Common myeloid progenitor, CD34-positive (primary cell): ENCODE data around the gene SNX1.
A peak's percentile ranks its signal among the peaks of the same experiment; 100 is the strongest.

Experiments
- CTCF ChIA-PET: fragments of 350-600 bp; sonication (Branson Sonifier 250); formaldehyde crosslinking; loops from one replicate; lab custom pipeline; 2021; ENCODE audit warnings: antibody characterized with exemption; lab: Charles Lee
- POLR2A ChIA-PET: fragments of 350-600 bp; sonication (Branson Sonifier 250); formaldehyde crosslinking; loops from one replicate; lab custom pipeline; 2021; ENCODE audit warnings: antibody characterized with exemption; lab: Charles Lee
- DNase-seq, 3 donors: peaks; one replicate each; pipeline versions ENCODE4 v3.0.0 to v3.0.0-alpha.2; 2013
- H3K27ac ChIP-seq, 2 experiments: 1 replicate in 1 of 2; 2 replicates in 1 of 2; pipeline ENCODE4 v1.7.0; 2013; ENCODE audit warnings: inconsistent platforms in 2 of 2, low read length in 2 of 2, mild to moderate bottlenecking in 2 of 2, low read depth in 1 of 2, moderate library complexity in 1 of 2; ENCODE audit not compliant: severe bottlenecking in 2 of 2, insufficient read depth in 1 of 2, poor library complexity in 1 of 2
- H3K27me3 ChIP-seq, 5 experiments: replicated peaks in 2 of 5; 1 replicate in 3 of 5; 2 replicates in 2 of 5; pipeline versions ENCODE4 v1.6.1 to v1.7.0; 2013; ENCODE audit warnings: low read length in 4 of 5, mild to moderate bottlenecking in 2 of 5, moderate library complexity in 2 of 5, inconsistent platforms in 1 of 5; ENCODE audit not compliant: insufficient read depth in 5 of 5, control insufficient read depth in 4 of 5
- H3K36me3 ChIP-seq, 4 experiments: 1 replicate in 2 of 4; 2 replicates in 2 of 4; pipeline versions ENCODE4 v1.6.1 to v1.7.0; 2013; ENCODE audit warnings: low read length in 3 of 4, control low read depth in 1 of 4, mild to moderate bottlenecking in 1 of 4; ENCODE audit not compliant: control insufficient read depth in 4 of 4, insufficient read depth in 4 of 4
- H3K4me1 ChIP-seq, 4 experiments: 1 replicate in 3 of 4; 2 replicates in 1 of 4; pipeline versions ENCODE4 v1.6.1 to v1.7.1; 2013; ENCODE audit warnings: low read length in 3 of 4, mild to moderate bottlenecking in 3 of 4, control low read depth in 1 of 4, inconsistent platforms in 1 of 4, moderate library complexity in 1 of 4; ENCODE audit not compliant: control insufficient read depth in 4 of 4, insufficient read depth in 4 of 4; ENCODE audit errors: control extremely low read depth in 1 of 4
- H3K4me3 ChIP-seq, 7 experiments: 1 replicate in 4 of 7; 2 replicates in 3 of 7; pipeline versions ENCODE4 v1.5.1 to v1.7.0; 2013; ENCODE audit warnings: mild to moderate bottlenecking in 7 of 7, low read length in 6 of 7, moderate library complexity in 6 of 7, inconsistent platforms in 2 of 7, low read depth in 2 of 7, control low read depth in 1 of 7; ENCODE audit not compliant: insufficient read depth in 4 of 7, control insufficient read depth in 1 of 7; ENCODE audit errors: extremely low read depth in 1 of 7
- H3K9me3 ChIP-seq, 5 experiments: 1 replicate in 4 of 5; 2 replicates in 1 of 5; pipeline versions ENCODE4 v1.6.1 to v1.7.1; 2013; ENCODE audit warnings: low read length in 4 of 5, mild to moderate bottlenecking in 2 of 5, inconsistent platforms in 1 of 5, low read depth in 1 of 5, moderate library complexity in 1 of 5; ENCODE audit not compliant: control insufficient read depth in 4 of 5, insufficient read depth in 2 of 5; ENCODE audit errors: control extremely low read depth in 1 of 5
- WGBS: methylation state at CpG from one replicate; pipeline ENCODE4 v1.1.5; 2013; ENCODE audit not compliant: insufficient coverage; 5-methylcytosine and 5-hydroxymethylcytosine counted together

Gene SNX1

GRCh38 chr15:64067564-64068030 lies 28.2 kb upstream of the SNX1 start:
- peaks cover 5 to 18% (median 11%) of the 10 kb centered on the region in 4 experiments for H3K36me3 ChIP-seq
- CTCF ChIA-PET: interaction anchor here (0.7 to 5.1 kb wide), 32 partner anchors 8 to 461 kb away, joined by 3 to 86 read pairs (median 4); partner anchors contain the start of gene DAPK2
- DNase-seq: peak; percentile 66 to 79 (median 69)
- H3K4me1 ChIP-seq: peaks cover 0 to 7% (median 3%) of the 10 kb centered on the region in 4 experiments
- POLR2A ChIA-PET: no interaction called here
- H3K4me3 ChIP-seq: peak overlapping the region in 1 of 7 experiments; percentile 34
- no peaks in the 10 kb centered on the region for H3K27me3 ChIP-seq
- no peaks in the 10 kb centered on the region for H3K9me3 ChIP-seq
- H3K27ac ChIP-seq: no peak overlapping the region
- 29% methylated on average over 10 of the region's 11 CpGs for WGBS

- Histone ChIP-seq H3K36me3 (peaks cover 5 to 22% (median 12%) of the 10 kb centered on the region in 4 experiments), H3K9me3 (no peaks in the 10 kb centered on the region), H3K4me1 (peaks cover 0 to 7% (median 3%) of the 10 kb centered on the region in 4 experiments), H3K27me3 (no peaks in the 10 kb centered on the region), H3K27ac (no peak overlapping the region), H3K4me3 (no peak overlapping the region)
- POLR2A ChIA-PET: no interaction called here
- DNase-seq: no peak
- CTCF ChIA-PET: interaction anchor here (0.6 to 5.1 kb wide), 31 partner anchors 8 to 409 kb away, joined by 3 to 86 read pairs (median 4); partner anchors contain the start of gene DAPK2
- WGBS: 100% methylated on average over 1 of the region's 4 CpGs
Observed at GRCh38 chr15:64068133-64068532, 27.6 kb upstream of the SNX1 start.

- H3K9me3 ChIP-seq: no peaks in the 10 kb centered on the region
- WGBS: 94% methylated on average over 3 of the region's 3 CpGs
- H3K4me3 ChIP-seq: no peak overlapping the region
- DNase-seq: no peak
- H3K4me1 ChIP-seq: peaks cover 0 to 7% (median 3%) of the 10 kb centered on the region in 4 experiments
- H3K36me3 ChIP-seq: peaks cover 9 to 34% (median 24%) of the 10 kb centered on the region in 4 experiments
- ChIA-PET POLR2A (no interaction called here), CTCF (interaction anchor here (0.6 to 5.1 kb wide), 10 partner anchors 9 to 325 kb away, joined by 3 to 86 read pairs (median 3); partner anchors contain the start of gene CIAO2A)
- H3K27me3 ChIP-seq: no peaks in the 10 kb centered on the region
- no peak overlapping the region for H3K27ac ChIP-seq
Observed at GRCh38 chr15:64070106-64070505, 25.7 kb upstream of the SNX1 start.

- ChIA-PET CTCF (interaction anchor here (0.9 to 1.4 kb wide), 5 partner anchors 9 to 253 kb away, joined by 3 to 10 read pairs (median 4); no protein-coding TSS in a partner anchor), POLR2A (no interaction called here)
- Histone ChIP-seq H3K27me3 (no peaks in the 10 kb centered on the region), H3K9me3 (no peaks in the 10 kb centered on the region), H3K4me1 (peaks cover 0 to 12% (median 7%) of the 10 kb centered on the region in 4 experiments), H3K27ac (no peak overlapping the region), H3K4me3 (no peak overlapping the region), H3K36me3 (peaks cover 9 to 36% (median 25%) of the 10 kb centered on the region in 4 experiments)
- no peak for DNase-seq
- WGBS: 89% methylated on average over 5 of the region's 8 CpGs
Observed at GRCh38 chr15:64070965-64071851, 24.6 kb upstream of the SNX1 start.

GRCh38 chr15:64071931-64072765 lies 23.6 kb upstream of the SNX1 start:
- CTCF ChIA-PET: interaction anchor here (0.9 to 1.4 kb wide), 5 partner anchors 9 to 320 kb away, joined by 3 to 10 read pairs (median 3); no protein-coding TSS in a partner anchor
- POLR2A ChIA-PET: no interaction called here
- DNase-seq: no peak
- H3K9me3 ChIP-seq: no peaks in the 10 kb centered on the region
- 100% methylated on average over 3 of the region's 4 CpGs for WGBS
- no peaks in the 10 kb centered on the region for H3K27me3 ChIP-seq
- H3K36me3 ChIP-seq: peaks cover 9 to 36% (median 25%) of the 10 kb centered on the region in 4 experiments
- H3K27ac ChIP-seq: no peak overlapping the region
- H3K4me1 ChIP-seq: peaks cover 0 to 19% (median 9%) of the 10 kb centered on the region in 4 experiments
- no peak overlapping the region for H3K4me3 ChIP-seq

- 100% methylated on average over 2 of the region's 2 CpGs for WGBS
- Histone ChIP-seq H3K27me3 (no peaks in the 10 kb centered on the region), H3K4me1 (peaks cover 0 to 15% (median 7%) of the 10 kb centered on the region in 4 experiments), H3K36me3 (peaks cover 9 to 36% (median 25%) of the 10 kb centered on the region in 4 experiments), H3K27ac (no peak overlapping the region), H3K9me3 (no peaks in the 10 kb centered on the region), H3K4me3 (no peak overlapping the region)
- DNase-seq: no peak
- POLR2A ChIA-PET: no interaction called here
- CTCF ChIA-PET: interaction anchor here (1.3 kb wide), 1 partner anchor 321 kb away, joined by 3 read pairs; no protein-coding TSS in a partner anchor
Observed at GRCh38 chr15:64072812-64073211, 23.0 kb upstream of the SNX1 start.
